Esophagus squamous epithelium (tissue), 4 donors: ENCODE data around the gene DOK3.

Experiments
- CTCF ChIP-seq, 6 experiments: fragments of 450-650 bp in 4 of 6; fragments of 200-600 bp in 2 of 6; sonication (generic) in 2 of 6; IDR thresholded peaks; one replicate each; pipeline ENCODE4 v1.5.1; 2016 to 2019; ENCODE audit warnings: antibody characterized with exemption in 6 of 6, mild to moderate bottlenecking in 4 of 6, moderate library complexity in 4 of 6
- POLR2A ChIP-seq, 4 donors: fragments of 450-650 bp; IDR thresholded peaks; one replicate each; pipeline ENCODE4 v1.6.1; 2017; ENCODE audit warnings: antibody characterized with exemption in 4 of 4, mild to moderate bottlenecking in 4 of 4, moderate library complexity in 3 of 4

- no peak for TF ChIP-seq CTCF (IDR thresholded peaks at IDR 0.05)
- no peak for TF ChIP-seq POLR2A (IDR thresholded peaks at IDR 0.05)
These were observed 34.6 kb downstream of the DOK3 start for GRCh38 chr5:177474846-177475562.
